NCI-H187 treated with DMSO at 0.1 percent for 48 hours (cell line): ENCODE data around the gene PML.

Experiments
- DNase-seq: peaks from one replicate; lab custom pipeline; 2025; lab: John Stamatoyannopoulos, UW

PML gene

DNA sequence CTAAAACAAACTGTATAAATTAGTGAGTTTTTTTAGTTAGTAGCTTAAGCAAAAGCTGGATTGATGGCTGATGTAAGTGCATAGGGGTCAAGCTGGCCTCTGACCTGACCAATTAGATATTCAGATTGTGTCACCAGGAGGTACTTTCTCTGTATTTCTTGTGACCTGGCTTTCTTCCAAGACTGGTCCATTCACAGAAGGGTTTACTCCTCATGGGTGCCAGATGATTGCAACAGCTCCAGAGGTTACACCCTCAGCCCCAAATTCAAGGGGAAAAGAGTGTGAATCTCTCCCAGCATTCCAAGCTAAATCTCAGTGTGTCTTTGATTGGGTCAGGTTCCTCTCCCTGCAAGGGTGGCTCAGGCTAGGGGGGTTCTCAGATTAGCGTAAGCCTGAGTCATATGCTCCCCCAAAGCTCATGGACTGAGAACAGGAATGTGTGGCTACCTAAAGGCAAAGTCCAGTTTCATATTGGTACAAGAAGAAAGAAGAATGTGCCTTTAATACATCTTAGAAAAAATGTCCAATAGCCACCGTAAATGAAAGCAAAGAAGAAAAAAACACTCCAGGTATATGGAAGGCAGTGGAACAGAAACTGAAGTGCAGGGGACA lies 16.5 kb downstream of the PML start:
- no peak for DNase-seq

DNA sequence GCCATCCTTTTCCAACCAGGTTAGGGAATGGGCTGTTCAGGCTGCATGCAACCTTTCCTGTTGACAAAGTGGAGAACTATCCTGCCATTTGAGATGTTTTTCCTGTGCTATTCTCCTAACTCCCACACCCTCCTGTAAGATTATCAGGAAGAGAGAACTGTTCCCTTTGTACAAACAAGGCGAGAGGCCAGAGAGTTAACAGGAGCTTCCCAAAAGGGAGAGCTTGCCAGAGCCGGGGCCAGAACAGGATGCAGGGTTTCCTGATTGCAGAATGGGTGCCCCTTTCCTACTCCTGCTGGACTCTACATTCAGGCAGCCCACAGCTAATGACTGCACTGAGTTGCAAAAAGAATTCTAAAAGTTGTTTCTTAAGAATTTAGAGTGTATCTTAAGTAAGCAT lies 17.1 kb downstream of the PML start:
- DNase-seq = no peak

DNA sequence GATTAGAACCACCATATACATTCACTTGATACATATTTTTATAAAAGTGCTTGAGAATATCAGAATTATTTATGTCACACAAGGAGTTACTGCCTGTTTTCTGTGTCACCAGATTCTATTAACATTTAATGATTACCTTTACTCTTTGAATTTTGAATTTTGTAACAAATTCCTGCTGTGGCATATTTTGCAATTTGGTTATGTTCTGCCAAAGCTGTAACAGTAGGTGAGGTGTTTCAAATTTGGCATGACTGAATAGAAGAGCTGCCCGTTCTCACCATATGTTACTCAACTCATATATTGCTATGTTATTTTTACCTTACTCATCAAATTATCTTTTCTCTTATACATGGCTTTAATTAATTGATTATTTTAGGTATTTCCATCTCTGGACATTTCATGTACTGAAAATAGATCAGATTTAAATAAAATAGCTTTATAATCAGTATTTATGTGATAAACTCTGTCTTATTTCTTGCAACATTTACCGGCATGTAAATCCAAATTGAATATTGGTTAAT lies 18.9 kb downstream of the PML start:
- DNase-seq = no peak

- no peak for DNase-seq
Measured at GRCh38 chr15:74019734-74020133, 25.2 kb downstream of the PML start.

DNA sequence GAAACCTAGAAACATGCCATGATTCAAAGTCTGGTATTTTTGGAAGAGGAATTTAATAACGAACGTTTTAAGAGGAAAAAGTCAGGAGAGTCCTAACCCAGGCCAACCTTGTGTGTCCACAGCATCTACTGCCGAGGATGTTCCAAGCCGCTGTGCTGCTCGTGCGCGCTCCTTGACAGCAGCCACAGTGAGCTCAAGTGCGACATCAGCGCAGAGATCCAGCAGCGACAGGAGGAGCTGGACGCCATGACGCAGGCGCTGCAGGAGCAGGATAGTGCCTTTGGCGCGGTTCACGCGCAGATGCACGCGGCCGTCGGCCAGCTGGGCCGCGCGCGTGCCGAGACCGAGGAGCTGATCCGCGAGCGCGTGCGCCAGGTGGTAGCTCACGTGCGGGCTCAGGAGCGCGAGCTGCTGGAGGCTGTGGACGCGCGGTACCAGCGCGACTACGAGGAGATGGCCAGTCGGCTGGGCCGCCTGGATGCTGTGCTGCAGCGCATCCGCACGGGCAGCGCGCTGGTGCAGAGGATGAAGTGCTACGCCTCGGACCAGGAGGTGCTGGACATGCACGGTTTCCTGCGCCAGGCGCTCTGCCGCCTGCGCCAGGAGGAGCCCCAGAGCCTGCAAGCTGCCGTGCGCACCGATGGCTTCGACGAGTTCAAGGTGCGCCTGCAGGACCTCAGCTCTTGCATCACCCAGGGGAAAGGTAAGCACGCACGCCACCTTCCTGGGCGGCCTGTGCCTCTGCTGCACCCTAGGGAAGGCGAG lies 28.4 kb downstream of the PML start:
- DNase-seq = no peak

GRCh38 chr15:74024687-74025086 lies 30.2 kb downstream of the PML start:
- no peak for DNase-seq

DNA sequence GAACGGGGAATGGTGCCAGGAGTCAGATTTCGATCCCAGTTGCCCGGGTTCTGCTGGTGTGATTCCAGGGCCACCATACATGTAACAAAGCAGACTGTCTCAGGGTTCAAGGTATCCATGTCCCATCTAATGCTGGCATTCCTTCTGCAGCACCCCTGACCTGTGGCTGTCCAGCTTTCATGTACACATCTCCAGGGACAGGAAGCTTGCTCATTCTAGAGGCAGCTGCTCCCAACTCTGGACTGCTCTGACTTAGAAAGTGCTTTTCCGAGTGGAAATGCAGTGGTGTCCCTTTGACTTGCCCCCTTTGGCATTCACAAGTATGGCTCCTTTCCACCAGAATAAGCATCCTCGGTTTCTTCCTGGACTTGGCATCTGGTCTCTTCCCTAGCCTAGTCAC lies 30.9 kb downstream of the PML start:
- no peak for DNase-seq

- peak; percentile 81 for DNase-seq
Measured at GRCh38 chr15:74027688-74028087, 33.2 kb downstream of the PML start.

GRCh38 chr15:74028646-74029045 lies 34.1 kb downstream of the PML start:
- DNase-seq = no peak

DNA sequence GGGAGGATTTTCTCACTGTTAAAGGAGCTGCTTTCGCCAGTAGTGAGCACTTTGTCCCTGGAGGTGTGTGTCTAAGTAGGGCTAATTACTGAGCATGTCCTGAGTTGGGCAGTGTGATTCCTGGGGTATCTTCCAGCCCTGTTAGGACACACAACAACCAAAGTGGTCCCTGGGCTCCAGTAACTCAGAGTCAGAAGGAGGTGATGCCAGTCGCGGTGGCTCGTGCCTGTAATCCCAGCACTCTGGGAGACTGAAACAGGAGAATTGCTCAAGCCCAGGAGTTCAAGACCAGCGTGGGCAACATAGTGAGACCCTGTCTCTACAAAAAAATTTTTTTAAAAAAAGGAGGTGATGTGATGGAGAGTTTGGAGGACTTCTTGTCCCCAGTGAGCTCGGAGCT lies 37.5 kb downstream of the PML start:
- no peak for DNase-seq

GRCh38 chr15:74032606-74033561 lies 38.4 kb downstream of the PML start:
- DNase-seq = no peak

- no peak for DNase-seq
Measured at GRCh38 chr15:74034206-74034755, 39.8 kb downstream of the PML start.

DNA sequence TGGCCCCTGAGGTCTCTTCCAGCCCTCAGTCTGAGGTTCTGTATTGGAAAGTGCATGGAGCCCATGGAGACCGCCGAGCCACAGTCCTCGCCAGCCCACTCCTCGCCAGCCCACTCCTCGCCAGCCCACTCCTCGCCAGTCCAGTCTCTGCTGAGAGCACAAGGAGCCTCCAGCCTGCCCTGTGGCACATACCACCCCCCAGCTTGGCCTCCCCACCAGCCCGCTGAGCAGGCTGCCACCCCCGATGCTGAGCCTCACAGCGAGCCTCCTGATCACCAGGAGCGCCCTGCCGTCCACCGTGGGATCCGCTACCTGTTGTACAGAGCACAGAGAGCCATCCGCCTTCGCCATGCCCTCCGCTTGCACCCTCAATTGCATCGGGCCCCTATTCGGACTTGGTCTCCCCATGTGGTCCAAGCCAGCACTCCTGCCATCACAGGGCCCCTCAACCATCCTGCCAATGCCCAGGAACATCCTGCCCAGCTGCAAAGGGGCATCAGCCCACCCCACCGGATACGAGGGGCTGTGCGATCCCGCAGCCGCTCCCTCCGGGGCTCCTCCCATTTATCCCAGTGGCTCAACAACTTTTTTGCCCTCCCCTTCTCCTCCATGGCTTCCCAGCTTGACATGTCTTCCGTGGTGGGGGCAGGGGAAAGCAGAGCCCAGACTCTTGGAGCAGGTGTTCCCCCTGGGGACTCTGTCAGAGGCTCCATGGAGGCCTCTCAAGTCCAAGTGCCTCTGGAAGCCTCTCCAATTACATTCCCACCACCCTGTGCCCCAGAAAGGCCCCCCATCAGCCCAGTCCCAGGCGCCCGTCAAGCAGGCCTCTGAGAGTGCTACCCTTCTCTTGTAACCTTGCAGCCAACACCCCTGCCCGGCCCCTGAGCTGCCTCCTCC lies 40.9 kb downstream of the PML start:
- DNase-seq = no peak

GRCh38 chr15:74036271-74037170 lies 42.0 kb downstream of the PML start:
- peak; percentile 78 for DNase-seq

DNA sequence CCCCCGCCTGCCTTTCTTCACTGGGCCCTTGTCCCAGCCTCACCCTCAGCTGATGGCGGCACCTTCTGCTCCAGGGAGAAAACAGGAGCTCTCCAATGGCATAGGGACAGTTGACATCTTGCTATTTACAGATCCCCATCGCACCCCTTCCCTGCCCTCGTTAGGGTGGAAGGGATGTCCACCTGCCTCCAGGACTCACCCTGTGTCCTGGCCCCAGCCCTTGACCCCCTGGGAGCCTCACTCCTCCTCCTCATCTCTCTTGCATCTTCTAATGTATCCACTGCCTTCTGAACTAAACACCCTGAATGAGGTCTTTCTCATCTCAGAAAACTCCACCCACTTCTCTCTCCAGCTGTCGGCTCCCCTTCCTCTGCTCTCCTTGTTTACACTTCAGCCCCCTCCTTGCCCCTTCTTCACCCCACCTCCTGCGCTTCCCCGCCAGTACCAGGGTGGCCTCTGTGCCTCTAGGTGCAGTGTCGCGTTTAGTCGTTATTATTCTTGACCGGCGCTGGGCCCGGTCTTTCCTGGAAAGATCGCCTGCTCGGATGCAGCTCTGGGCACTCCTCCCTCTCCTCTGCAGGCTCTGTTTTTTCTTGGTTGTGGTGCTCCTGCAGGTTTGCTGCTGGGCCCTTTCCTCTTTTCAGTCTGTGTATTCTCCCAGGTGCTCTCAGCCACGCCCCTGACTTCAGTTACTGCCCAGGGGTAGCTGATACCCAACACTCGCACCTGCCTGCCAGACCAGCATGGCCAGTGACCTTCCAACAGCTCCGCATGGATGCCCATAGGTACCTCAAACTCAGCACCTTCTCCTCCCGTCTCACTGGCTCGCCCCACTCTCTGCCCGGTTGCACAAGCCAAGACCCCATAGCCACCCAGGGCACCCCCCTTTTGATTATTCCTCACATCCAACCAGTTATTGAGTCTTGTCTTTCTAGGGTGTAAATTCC lies 42.9 kb downstream of the PML start:
- no peak for DNase-seq

GRCh38 chr15:74038707-74039655 lies 44.5 kb downstream of the PML start:
- DNase-seq = no peak

DNA sequence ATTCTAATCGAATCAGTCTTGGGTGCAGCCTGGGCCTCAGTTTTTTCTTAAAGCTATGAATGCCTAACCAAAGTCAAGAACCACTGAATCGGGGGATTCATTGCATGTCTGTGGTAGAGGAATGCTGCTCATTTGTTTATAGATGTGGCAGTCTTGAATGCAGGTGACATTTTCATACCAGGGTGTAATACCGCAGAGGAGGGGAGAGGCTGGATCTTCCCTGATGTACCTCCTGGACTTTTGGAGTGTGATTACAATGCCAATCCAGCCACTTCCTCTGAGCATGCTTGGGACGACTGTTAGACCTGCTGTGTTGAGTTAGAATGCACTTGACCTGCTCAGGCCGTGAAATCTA lies 45.1 kb downstream of the PML start:
- no peak for DNase-seq
